NCI-H2227 treated with DMSO at 0.1 percent for 48 hours (cell line): ENCODE results near the gene ASIC3.
"Not testable (repeated sequence)": the region's sequence is repeated elsewhere in the genome, so short reads cannot be mapped to it uniquely, and the experiment has no call there.

Experiments
- DNase-seq: peaks from one replicate; lab custom pipeline; 2025; lab: John Stamatoyannopoulos, UW

The ASIC3 gene

DNA sequence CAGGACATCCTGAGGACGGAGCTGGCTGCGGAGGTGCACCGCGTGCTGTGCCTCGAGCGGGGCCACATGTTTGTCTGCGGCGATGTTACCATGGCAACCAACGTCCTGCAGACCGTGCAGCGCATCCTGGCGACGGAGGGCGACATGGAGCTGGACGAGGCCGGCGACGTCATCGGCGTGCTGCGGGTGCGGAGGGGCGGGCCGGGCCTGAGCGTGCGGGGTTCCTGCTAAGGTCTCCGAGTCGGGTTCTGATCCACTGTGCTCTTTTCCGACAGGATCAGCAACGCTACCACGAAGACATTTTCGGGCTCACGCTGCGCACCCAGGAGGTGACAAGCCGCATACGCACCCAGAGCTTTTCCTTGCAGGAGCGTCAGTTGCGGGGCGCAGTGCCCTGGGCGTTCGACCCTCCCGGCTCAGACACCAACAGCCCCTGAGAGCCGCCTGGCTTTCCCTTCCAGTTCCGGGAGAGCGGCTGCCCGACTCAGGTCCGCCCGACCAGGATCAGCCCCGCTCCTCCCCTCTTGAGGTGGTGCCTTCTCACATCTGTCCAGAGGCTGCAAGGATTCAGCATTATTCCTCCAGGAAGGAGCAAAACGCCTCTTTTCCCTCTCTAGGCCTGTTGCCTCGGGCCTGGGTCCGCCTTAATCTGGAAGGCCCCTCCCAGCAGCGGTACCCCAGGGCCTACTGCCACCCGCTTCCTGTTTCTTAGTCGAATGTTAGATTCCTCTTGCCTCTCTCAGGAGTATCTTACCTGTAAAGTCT is 34.4 kb upstream of the ASIC3 start:
- DNase-seq: no peak

DNA sequence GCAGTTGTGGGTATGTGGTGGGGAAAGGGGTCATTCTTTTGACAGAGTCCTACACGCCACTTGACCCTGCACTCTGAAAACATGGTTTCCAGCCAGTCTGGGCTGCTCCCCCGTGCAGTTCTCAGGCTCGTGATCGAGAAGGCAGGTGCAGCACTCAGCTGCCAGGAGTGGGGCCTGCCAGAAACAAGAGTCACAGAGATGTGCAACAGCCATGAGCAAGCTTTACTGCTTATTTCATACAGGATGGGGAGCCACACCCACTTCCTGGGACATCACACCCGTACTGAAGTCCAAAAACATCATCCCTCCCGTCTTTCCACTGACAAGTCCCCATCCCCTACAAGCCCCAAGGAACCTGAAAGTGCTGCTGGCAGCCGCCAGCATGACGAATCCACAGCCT is 33.4 kb upstream of the ASIC3 start:
- DNase-seq: no peak

DNA sequence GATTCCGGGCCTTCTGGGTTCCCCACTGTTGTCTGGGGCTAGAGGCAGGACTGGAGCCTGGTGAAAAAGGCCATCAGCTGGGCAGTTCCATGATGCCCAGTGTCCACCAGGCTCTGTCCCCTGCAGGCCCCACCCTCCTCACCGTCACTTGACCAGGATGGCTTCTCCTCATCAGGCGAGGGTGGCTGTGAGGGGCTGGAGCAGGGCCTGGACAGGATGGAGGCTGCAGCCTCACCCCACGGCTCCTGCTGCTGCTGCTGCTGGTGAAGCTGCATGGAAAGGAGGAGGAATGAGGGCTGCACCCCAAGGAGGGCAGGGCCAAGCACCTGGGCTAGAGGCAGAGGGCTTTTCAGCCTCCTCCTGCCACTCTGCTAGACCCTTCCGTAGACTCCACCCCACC is 32.4 kb upstream of the ASIC3 start:
- no peak for DNase-seq

DNA sequence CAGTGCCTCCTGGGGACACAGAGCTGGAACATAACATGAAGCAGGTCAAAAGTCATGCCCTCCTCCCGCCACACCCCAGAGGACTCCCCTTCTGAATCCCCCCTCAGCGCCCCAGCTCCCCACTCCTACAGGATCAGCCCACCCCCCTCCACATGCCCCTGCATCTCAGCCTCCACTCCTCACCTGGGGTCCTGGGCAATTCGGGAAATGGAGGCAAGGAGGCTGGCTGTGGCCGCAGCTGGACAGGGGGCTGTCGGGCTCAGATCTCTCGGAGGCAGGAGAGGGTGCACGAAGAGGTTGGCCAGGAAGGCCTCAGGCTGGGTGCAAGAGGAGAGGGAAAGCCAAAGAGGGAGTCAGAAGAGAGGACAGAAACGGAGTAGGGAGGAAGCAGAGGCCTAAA is 31.8 kb upstream of the ASIC3 start:
- no peak for DNase-seq

DNA sequence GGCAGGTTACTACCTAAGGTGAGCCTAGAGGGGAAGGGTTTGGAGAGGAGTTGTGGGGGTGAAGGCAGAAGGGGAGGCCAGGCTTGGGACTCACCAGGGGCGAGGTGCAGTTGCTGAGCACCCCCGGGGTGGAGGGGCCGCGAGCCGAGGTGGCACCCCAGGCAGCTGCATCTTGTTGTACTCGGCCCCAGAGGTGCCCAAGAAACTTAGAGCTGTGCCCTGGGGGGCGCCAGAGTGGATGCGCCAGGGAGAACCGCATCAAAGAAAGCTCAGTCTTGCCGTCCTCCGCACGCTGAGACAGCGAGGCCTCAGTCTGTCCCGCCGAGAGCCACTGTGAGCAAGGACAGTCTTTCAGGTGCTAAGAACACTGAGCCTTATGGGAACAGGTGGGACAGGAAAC is 31.4 kb upstream of the ASIC3 start:
- DNase-seq: no peak

DNA sequence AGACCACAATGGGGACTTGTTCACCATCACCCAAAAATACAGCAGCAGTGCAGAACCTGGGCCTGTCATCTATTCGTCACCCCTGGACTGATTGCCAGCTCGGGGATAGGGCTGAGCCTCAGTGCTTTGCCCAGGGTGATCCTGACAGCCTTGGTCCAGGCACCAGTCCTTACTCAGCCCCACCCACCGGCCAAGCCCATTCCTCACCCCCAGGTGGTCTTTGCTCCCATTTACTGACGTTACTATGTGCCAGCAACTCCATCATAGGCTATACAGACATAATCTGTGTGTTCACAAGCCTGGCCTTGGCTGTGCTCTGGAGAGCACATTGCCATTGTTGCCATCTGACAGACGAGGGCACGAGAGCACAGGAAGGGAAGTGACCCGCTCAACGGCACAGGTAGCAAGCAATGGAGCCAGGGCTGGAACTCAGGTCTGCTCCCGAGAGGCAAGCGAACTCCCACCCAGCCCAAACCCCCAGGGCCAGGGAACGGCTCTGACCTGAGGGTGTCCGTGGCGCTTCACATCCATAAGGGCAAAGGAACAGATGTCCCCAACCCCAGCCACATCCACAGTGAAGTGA is 30.9 kb upstream of the ASIC3 start:
- no peak for DNase-seq

DNA sequence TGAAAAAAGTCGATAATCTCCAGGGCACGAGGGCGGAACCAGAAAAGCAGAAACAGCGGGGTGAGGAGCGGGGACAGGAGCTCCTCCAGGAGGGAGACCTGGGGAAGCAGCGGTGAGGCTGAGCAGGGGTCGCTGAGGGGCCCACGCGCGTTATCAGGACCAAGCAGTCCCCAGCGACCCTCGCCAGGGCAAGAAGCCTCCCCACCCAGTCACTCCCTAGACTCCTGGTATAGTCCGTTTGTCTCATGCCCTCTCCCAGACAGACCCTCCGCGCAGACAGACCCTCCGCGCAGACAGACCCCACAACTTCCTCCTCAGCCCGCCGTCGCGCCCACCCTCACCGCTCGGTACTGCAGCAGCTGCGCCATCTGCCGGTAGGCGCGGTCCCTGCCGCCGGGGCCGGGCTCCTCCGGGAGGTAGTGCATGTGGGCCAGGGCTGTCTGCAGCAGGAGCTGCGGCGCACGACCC is 30.3 kb upstream of the ASIC3 start:
- DNase-seq: no peak

DNA sequence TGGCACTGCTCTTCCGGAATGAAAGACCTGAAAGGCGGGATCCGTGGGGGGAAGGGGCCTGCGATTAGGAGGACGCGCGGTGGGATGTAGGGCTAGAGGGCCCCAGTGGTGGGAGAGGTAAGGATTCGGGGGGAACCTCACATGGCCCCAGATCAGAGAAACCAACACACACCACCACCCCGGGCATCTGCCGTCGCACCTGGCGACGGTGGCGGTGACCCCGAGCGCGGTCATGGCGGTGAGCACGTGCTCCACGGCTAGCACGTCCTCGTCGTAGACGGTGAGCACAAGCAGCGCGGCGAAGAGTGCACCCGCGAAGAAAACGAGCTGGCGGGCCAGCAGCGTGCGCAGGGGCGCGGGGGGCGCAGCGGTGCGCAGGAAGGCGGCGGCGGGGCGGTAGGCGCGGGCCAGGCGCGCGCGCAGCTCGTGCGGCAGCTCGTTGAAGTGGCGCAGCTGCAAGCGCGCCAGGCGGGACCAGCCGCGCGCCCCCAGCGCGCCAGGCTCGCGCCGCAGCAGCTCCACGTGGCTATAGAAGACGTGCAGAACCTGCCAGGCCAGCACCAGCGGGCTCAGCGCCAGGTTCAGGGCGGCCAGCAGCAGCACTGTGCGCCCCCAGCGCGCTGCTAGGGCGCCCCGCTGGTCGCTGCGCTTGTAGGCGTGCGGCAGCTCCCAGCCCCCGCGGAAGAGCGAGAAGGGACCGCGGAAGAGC is 29.8 kb upstream of the ASIC3 start:
- no peak for DNase-seq

DNA sequence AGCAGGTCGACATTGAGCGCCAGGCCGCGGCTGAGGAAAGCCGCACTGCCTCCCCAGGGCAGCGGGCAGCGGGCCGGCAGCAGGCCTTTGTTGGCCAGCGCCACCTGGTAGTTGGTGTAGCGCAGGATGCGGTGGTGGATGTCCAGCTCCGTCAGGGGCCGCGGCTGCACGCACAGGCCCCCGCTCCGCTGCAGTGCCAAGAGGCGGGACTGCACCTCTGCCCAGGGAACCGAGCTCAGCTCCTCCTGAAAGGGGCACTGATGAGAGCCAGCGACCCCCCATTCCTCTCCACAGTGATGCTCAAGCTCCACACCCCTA is 29.2 kb upstream of the ASIC3 start:
- DNase-seq: no peak

DNA sequence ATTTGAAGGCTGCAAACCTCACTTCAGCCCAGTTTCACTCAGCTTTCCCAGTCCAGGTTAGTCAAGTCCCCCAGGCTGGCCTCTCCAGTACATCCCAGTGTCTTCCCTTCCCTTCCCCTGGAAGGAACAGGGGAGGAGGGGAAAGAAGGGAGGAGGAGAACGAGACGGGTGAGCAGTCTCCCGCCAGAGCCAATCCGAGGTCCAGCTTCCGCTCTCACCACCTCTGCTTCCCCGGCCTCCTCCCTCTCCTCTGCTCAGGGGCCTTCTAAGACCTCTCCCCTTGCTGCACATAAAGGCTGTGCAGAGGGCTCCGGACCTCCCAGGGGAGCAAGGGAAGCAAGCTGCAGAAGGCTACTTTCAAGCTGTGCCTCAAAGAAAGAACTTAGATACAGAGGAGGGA is 28.1 kb upstream of the ASIC3 start:
- DNase-seq: peak; percentile 15

DNA sequence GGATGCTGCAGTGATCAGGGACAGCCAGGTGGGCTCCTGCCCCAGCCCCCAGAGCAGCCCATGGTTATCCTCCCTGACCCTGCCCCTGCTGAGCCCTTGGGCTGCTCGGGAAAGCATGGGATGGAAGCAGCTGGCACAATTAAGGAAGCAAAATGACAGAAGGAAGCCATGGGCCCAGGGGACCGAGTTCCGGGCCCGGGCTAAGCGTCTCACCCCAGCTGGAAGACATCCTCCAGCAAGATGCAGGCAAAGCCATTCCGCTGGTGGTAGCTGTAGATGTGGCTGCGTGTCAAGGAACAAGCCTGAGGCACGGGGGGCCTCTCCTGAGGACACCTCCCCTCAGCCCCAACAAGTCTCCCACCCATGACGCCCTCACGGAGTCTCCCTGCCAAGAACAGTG is 25.1 kb upstream of the ASIC3 start:
- no peak for DNase-seq

DNA sequence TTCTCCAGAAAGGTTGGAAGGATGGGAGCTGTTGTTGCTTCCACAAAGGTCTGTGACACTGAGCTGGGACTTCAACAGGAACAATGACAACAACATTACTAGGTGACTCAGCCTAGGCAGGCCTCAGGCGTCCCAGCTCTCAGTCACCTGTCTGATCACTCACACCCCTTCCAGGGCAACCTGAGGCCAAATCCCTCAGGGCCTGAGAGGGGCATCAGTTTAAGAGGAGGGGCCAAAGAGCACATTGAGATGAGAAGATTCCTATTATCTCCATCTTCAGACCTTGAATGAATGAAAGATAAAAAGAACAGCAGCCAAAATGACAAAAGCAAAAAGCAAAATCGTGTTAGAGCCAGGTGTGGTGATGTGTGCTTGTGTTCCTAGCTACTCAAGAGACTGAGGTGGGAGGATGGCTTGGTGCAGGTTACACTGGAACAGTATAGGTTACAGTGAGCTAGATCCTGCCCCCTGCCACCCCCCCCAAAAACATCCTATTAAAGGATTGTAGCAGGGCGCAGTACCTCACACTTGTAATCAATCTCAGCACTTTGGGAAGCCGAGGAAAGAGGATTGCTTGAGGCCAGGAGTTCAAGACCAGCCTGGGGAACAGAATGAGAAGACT is 23.8 kb upstream of the ASIC3 start, which contains the start of gene ATG9B:
Gene ATG9B, minus strand, starts transcription at position 60 of the 622 bp plus-strand sequence. CDS start 71 bp downstream, outside the sequence.
- DNase-seq: no peak

DNA sequence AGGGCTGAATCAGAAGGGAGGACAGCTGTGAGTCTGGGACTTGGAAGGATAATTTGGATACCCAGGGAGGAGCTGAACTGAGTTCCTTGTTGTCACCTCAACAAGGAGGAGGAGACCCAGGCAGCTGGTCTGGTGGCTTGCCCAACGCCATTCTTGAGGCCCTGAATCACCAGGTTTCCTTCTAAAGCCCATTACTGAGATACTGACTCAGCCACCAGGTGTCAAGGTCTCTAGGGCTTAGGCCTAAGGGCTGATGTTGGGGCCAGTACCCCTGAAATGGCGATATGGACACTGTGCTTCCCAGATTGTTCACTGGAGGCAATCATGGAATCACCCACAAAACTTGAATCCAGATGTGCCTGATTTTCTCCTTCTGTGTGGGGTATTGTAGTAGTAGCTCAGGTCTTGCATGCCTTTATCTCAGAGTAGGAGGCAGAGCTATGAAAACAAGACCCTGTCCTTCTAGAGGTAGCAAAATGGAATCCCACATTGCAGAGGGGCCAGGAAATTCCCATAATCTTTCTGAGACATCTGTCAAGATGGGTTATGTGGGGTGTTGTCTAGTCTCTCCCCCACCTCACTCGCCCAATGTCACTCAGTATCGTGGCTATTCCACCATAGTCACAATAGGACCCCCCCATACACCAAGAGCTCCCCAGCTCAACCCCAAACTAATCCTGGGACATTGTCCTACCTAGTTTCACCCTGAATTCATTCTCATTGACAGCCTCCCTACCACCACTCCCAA is 22.2 kb upstream of the ASIC3 start:
- DNase-seq: no peak

DNA sequence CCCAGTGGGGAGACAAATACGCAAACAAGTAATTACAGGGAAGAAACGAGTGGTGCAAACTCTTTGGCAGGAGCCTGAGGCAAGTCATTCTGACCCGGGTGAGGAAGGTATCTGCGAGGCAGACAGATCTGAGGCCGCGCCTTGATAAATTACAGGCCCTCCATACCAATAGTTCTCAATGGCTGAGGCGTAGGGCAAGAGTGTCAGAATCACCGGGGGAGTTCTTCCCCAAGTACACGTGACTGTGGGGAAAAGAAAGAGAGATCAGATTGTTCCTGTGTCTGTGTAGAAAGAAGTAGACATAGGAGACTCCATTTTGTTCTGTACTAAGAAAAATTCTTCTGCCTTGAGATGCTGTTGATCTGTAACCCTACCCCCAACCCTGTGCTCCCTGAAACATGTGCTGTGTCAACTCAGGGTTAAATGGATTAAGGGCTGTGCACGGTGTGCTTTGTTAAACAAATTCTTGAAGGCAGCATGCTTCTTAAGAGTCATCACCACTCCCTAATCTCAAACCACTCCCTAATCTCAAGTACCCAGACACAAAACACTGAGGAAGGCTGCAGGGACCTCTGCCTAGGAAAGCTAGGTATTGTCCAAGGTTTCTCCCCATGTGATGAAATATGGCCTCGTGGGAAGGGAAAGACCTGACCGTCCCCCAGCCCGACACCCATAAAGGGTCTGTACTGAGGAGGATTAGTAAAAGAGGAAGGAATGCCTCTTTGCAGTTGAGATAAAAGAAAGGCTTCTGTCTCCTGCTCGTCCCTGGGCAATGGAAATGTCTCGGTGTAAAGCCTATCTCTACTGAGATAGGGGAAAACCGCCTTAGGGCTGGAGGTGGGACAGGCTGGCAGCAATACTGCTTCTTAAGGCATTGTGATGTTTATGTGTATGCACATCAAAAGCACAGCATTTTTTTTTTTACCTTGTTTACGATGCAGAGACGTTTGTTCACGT is 21.3 kb upstream of the ASIC3 start:
- peak; percentile 43 for DNase-seq

DNA sequence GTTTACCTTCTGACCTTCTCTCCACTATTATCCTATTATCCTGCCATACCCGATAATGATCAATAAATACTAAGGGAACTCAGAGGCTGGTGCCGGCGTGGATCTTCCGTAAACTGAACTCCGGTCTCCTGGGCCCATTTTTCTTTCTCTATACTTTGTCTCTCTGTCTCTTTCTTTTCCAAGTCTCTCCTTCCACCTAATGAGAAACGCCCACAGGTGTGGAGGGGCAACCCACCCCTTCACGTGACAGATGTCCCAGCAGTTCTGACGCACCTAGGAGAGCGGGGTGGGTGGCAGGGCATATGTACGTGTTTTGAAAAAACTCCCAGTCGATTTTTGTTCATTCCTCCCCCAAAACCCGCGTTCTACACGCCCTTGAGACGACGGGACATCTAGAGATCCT is 20.6 kb upstream of the ASIC3 start:
- not testable (repeated sequence) for DNase-seq

DNA sequence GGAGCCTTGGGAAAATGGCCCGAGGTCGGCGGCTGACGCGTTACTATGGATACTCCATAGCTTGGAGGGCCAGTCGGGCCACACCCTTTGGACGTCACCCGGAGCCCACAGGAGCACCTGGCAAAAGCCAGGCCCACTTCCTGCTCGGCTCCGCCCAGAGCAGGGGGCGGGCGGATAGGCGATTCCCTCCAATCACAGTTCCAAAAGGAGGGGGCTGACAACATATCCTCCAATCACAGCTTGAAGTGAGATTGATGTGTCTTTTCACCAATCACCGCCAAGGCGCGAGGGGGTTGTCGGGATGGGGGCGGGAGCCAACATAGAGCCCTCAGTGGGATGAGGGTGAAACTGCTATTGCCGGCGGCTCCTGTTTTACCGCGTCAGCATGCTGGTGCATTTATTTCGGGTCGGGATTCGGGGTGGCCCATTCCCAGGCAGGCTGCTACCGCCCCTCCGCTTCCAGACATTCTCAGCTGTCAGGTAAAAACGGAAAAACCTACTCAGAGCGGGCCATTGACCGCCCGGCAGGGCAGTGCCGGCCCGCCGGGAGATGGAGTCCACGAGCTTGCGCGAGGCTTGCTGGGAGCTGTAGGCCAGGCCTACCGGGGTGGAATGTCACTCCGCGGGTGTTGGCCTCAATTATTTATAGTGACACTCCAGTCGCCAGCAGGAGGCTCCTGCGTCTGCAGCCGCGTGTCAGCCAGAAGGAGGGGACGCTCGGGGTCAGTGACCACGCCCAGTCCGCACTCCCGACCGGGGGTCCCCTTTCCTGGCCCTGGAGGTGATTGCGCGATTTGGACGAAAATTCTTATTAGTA is 20.0 kb upstream of the ASIC3 start, which contains the start of gene ABCB8:
Gene ABCB8, plus strand, starts transcription at position 320 of the 817 bp plus-strand sequence. Its CDS starts 66 bp downstream, at position 386.
- peak; percentile 98 for DNase-seq

DNA sequence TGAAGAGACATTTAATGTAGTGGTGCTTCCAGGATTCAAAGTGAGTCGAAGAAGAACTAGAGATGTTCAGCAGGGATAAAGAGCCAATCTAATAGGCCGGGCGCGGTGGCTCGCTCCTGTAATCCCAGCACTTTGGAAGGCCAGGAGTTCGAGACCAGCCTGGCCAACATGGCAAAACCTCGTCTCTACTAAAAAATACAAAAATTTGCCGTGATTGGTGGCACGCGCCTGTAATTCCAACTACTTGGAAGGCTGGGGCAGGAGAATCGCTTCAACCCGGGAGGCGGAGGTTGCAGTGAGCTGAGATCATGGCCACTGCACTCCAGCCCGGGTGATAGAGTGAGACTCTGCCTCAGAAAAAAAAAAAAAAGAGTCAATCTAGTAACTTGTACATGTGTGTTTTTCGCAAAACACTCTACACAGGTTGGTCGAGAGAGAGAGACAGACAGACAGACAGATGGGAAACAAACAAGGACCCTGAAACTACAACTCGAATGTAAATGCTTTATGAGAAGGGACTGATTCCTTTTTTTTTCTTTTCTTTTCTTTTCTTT is 19.3 kb upstream of the ASIC3 start:
- DNase-seq: no peak

DNA sequence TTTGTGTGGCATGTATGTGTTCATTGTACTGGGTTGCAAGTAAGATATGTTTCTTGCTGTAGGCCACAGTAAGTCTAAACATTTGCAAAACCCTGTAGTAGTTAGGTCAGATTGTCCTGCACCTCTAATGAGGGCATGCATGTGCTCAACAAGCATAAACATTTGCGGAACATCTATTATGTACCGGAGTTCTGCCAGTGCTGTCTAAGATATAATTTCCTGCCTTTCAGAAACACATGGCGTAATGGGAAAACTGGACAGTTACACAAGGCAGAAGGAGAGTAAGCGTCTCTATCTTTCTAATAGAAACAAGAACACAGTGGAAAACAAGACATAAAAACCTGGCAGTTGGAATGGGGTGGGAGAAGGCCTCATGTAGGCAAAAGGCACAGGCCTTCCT is 17.3 kb upstream of the ASIC3 start:
- DNase-seq: no peak
